ENCODE data around the gene DYRK4.
"Not testable (repeated sequence)": the region's sequence is repeated elsewhere in the genome, so short reads cannot be mapped to it uniquely, and the experiment has no call there.

Gene DYRK4

GRCh38 chr12:4562034-4562657, at the start of gene DYRK4:
DYRK4 (plus strand) TSS chr12:4562208; CDS start chr12:4562246, 38 bp downstream.
- peak; percentile 79 for DNase-seq

DNA sequence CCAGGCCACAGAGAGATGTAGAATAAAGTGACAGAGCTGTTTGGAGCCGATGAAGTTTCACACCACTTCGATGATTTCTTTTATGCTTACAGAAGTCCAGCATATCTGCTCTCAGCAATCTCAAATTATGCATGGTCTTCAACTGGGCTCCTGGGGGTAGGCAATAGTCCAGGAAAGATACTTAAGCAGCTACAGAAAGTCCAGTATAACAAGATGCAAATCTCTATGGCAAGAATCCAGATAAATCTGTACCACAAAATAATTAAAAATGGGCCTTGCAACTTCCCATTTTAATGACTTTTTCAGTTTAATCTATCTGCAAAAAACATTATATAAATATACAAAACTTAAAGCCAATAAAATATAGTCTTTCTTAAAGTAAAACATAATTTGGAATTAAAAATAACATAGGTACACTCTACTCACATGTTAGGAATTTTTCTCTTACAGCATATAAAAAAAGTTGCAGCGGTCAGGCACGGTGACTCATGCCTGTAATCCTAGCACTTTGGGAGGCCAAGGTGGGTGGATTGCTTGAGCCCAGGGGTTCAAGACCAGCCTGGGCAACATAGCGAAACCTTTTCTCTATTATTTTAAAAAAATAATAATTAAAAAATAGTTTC, 43.8 kb upstream of the DYRK4 start:
- DNase-seq, result no peak

DNA sequence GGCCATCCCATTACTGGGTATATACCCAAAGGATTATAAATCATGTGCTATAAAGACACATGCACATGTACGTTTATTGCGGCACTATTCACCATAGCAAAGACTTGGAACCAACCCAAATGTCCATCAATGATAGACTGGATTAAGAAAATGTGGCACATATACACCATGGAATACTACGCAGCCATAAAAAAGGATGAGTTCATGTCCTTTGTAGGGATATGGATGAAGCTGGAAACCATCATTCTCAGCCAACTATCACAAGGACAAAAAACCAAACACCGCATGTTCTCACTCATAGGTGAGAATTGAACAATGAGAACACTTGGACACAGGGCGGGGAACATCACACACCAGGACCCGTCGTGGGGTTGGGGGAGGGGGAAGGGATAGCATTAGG, 38.6 kb upstream of the DYRK4 start:
- DNase-seq, result not testable (repeated sequence)

GRCh38 chr12:4526923-4527546, 35.0 kb upstream of the DYRK4 start:
- DNase-seq, result no peak

GRCh38 chr12:4530160-4530559, 31.8 kb upstream of the DYRK4 start:
- DNase-seq, result no peak

- no peak for DNase-seq
Measured at GRCh38 chr12:4530982-4531586, 30.9 kb upstream of the DYRK4 start.

GRCh38 chr12:4535092-4535491, 26.9 kb upstream of the DYRK4 start:
- DNase-seq, result no peak

DNA sequence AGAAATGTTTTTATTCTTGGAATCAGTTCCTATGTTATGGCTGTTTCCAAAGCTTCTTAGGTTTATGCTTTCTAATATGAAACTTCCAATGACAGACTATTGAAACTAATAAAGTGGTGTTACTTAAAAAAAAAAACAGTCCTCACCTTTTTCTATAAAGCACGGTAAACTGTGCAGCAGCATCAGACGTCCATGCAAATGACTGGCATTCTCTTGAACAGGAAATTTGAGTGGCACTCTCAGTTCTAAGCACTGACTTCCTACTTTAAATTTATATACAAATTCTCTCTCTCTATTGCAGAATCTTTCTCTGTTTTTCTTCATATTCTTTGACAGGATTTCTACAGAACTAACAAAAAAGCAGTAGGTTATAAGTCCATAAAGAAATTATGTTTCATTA, 26.1 kb upstream of the DYRK4 start:
- no peak for DNase-seq

DNA sequence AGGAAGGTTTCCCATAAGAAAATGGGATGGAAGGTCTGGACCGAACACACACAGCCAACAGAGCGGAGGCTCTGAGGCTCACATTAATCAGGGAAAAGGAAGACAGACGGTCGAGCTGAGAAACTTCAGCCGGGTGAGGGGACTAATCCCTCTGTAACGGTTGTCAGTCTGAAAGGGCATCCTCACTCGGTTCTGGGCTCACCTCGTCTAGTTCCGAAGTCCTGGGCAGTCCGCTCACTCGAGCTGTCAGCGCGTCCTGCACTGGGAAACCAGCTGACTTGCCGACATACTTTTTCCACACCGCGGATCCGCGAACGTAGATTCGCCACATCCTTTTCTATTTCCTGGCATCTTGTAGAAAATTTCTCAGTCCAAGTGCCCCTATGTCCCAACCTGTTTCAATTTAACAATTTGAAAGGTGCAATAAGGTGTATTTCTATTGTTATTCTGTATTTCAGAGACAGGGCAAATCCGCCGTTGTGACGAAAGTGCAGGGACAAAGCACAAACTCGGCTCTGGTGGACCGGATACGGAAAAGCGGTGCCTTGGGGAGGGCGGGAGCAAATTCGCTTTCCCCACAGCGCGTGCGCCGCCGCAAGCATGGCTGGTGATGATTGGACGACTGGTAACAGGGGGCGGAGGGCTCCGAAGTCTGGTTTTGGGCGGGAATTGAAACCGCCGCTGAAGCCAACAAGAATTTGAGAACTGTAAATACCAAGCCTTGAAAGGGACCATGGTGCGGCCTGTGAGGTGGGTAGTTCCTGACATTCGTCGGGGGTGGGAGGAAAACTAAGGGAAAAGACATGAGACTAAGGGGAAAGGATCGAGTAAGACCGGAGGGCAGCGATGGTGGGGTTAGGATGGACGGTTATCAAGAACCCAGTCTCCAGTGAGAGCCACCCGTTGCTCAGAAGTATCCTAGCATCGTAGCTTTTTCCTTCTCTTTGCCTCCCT, 23.5 kb upstream of the DYRK4 start, which contains the start of gene RAD51AP1:
Gene RAD51AP1 (plus strand): TSS at position 684 of the 954 bp plus-strand sequence. CDS start 50 bp downstream, at position 734.
- DNase-seq, result peak; percentile 93

GRCh38 chr12:4539167-4539870, 22.7 kb upstream of the DYRK4 start:
- DNase-seq, result no peak

DNA sequence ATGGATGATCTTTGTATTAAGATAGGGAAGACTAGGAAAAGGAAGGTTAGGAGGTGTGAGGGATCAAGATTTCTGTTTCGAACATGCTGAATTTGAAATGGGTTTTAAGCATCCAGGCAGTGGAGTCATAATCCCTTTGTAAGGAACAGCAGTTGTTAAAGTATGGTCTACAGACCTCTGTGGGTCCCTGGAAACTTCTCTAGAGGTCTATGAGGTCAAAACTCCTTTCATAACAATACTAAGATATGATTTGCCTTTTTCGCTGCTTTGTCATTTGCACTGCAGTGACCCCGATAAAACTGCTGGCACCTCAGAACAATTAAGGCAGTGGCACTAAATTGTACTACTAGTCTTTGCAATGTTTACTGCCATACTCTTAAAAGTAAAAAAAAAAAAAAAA, 21.8 kb upstream of the DYRK4 start:
- DNase-seq, result no peak

DNA sequence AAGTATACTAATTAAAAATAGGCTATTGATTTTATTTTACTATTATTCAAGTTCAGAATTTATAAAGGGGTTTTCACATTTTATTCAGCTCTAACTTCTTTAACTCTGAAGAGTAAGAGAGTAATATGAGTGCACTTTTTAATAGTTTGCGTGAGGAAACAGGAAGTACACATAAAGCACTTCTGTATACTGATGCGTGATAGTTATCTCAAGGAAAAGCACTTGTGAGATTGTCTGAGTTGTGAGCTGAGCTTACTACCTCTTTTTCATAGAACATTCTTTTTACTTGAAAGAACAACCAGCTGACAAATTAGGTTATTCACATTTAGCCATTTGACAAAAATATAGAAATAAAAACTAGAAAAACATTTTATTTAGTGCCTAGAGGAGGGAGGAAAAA, 21.4 kb upstream of the DYRK4 start:
- no peak for DNase-seq

DNA sequence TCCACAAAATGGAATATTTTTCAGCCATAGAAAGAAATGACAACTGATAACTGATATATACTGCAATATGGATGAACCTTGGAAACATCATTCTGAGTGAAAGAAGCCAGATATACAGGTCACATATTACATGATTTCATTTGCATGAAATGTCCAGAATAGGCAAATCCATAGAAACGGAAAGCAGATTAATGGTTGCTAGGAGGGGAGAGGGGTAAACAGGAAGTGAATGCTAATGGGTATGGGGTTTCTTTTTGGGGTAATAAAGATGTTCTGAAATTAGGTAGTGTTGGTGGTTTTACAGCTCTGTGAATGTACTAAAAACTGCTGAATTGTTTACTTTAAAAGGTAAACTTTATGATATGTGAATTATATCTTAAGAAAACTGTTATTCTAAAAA, 16.8 kb upstream of the DYRK4 start:
- DNase-seq, result no peak

DNA sequence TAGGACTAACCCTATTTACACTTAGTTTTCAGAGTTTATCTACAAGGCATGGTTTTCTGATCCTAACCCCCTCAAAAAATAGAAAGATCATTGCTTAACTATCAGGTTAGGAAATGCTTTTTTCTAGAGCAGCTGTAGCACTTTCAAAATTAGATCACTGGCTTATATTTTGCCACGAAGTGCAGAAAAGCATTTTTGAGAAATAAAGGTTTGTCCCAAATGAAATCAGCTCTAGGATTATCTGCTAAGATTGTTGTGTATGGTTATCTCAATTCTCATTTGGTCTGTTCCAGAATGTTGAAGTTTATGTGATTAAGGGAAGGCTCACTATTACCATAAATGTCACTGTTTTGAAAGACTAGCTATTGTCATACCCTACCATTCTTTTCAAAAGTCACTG, 9.8 kb upstream of the DYRK4 start:
- no peak for DNase-seq

- DNase-seq, result no peak
Measured at GRCh38 chr12:4553943-4554342, 8.1 kb upstream of the DYRK4 start.

DNA sequence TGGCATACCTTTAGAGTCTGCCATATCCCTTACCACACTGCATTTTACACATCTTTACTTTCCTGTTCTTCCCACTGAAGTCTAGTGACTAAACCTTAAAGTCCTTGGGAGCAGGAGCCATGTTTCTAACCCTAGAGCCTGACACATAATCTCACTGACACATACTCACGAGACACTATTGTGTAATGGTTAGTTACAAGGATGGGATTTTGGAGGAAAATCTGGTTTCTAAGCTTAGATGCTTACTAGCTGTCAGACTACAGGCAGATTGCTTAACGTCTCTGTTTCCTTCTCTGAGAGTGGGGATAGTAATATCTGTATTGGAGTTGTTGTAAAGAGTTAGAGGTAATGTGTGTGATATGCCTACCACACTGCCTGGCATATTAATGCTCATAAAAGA, 6.2 kb upstream of the DYRK4 start:
- DNase-seq, result no peak

- no peak for DNase-seq
Measured at GRCh38 chr12:4556735-4557530, 5.1 kb upstream of the DYRK4 start.

DNA sequence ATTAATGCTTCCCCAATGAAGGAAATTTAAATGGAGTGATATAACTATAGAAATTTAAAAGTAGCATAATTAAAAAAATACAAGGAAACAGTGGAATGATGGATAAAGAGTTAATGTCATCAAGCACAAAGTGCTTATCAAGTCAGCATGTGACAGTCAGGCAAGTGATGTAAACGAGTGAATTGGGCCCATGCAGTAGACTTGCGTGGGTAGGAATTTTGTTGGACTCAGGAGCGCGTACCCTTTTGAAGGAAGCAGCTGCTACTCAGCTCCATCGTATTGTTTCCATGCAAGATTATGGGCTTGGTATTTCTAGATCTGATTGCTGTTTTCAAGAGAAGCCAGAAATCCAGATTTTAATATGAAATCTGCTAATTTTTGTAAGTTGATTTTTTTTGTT, 4.4 kb upstream of the DYRK4 start:
- no peak for DNase-seq

- no peak for DNase-seq
Measured at GRCh38 chr12:4558171-4558570, 3.8 kb upstream of the DYRK4 start.

- no peak for DNase-seq
Measured at GRCh38 chr12:4563336-4563735, 1.3 kb downstream of the DYRK4 start.

GRCh38 chr12:4564818-4565217, 2.8 kb downstream of the DYRK4 start:
- DNase-seq, result no peak

All from NCI-H2029 (cell line).